Measurements from ENCODE around the gene TGFBR3.

The TGFBR3 gene

DNA sequence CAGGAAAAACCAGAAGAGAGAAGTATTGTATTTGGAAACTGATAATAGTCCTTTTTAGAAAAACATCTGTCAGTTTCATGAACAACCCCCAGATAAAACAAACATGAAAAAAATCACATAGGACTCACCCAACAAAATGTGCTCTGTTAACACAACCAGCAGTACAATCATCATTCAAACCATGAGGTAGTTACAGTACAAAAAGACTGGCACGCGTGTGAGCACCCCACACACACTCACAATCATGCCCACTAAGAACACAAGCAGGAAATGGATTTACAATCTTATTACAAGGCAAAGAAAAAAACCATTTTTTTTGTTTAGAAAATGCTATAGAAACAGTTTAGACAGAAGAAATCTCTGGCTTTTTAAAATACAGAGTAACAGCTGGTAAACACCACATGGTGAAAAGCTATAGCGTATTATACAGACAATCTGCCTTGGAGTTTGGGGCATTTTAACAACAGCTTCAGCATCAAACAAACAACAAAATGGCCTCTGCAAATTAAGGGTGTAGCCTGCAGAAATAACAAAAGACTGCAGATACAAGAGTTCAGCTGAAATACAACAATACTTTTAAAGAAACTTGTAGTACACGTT, 205.3 kb downstream of the TGFBR3 start:
- Histone ChIP-seq H2AFZ (ENCODE audit: low read depth, low read length, severe bottlenecking) (no peak overlapping the region), H3K27ac (ENCODE audit: low read depth, low read length) (no peak overlapping the region)

DNA sequence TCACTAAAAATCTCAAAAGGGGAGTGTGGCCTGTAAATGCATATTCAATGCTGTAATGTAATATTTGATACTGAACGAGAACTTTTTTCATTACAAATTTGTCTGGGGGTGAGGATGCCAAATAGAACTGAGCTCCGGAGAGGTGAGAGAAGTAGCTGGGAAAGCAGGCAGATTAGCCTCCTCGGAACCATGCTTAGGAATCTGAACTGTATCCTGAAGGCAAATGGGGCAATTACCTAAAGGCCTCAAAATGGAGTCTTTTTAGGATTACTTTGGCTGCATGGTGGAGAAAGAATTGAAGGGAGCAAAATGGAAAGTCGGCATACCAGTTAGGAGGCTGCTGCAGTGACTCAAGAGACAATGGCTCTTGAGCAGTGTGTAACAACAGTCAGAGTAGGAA, 206.5 kb downstream of the TGFBR3 start:
- H3K79me2 ChIP-seq (ENCODE audit: insufficient read depth, low read length) = no peaks in the 10 kb centered on the region
- H3K36me3 ChIP-seq (ENCODE audit: low read length) = no peaks in the 10 kb centered on the region
- H3K9me2 ChIP-seq (replicated peaks; ENCODE audit: insufficient read depth, low read length) = no peaks in the 10 kb centered on the region
- H3K9me3 ChIP-seq (ENCODE audit: insufficient read depth, low read length) = no peaks in the 10 kb centered on the region
- H3F3A ChIP-seq (ENCODE audit: insufficient read depth) = no peaks in the 10 kb centered on the region
- H3K27me3 ChIP-seq (ENCODE audit: low read length) = no peaks in the 10 kb centered on the region
- H2AFZ ChIP-seq (ENCODE audit: low read depth, low read length, severe bottlenecking) = no peak overlapping the region
- H3K4me3 ChIP-seq (ENCODE audit: insufficient read depth, low read length, poor library complexity, severe bottlenecking) = no peak overlapping the region
- no peak overlapping the region for H3K27ac ChIP-seq (ENCODE audit: low read depth, low read length)
- H4K20me1 ChIP-seq (ENCODE audit: low read depth, low read length) = no peaks in the 10 kb centered on the region
- no peak overlapping the region for H3K9ac ChIP-seq (ENCODE audit: low read length)
- TF ChIP-seq, protein P1, sequence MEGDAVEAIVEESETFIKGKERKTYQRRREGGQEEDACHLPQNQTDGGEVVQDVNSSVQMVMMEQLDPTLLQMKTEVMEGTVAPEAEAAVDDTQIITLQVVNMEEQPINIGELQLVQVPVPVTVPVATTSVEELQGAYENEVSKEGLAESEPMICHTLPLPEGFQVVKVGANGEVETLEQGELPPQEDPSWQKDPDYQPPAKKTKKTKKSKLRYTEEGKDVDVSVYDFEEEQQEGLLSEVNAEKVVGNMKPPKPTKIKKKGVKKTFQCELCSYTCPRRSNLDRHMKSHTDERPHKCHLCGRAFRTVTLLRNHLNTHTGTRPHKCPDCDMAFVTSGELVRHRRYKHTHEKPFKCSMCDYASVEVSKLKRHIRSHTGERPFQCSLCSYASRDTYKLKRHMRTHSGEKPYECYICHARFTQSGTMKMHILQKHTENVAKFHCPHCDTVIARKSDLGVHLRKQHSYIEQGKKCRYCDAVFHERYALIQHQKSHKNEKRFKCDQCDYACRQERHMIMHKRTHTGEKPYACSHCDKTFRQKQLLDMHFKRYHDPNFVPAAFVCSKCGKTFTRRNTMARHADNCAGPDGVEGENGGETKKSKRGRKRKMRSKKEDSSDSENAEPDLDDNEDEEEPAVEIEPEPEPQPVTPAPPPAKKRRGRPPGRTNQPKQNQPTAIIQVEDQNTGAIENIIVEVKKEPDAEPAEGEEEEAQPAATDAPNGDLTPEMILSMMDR (IDR thresholded peaks at IDR 0.05; ENCODE audit: insufficient read depth, low read length, poor library complexity, severe bottlenecking) = no peak
- TF ChIP-seq EZH2phosphoT487 (conservative IDR thresholded peaks at IDR 0.05; ENCODE audit: low read length) = no peak
- H3K4me2 ChIP-seq (ENCODE audit: low read depth, low read length, poor library complexity, severe bottlenecking) = no peak overlapping the region

More for the DNA sequence above, 205.3 kb downstream of the TGFBR3 start:
- Histone ChIP-seq H3K36me3 (ENCODE audit: low read length) (no peaks in the 10 kb centered on the region), H3K4me2 (ENCODE audit: low read depth, low read length, poor library complexity, severe bottlenecking) (no peak overlapping the region), H3K27me3 (ENCODE audit: low read length) (no peaks in the 10 kb centered on the region), H3K4me3 (ENCODE audit: insufficient read depth, low read length, poor library complexity, severe bottlenecking) (no peak overlapping the region), H3K79me2 (ENCODE audit: insufficient read depth, low read length) (no peaks in the 10 kb centered on the region), H3K9me2 (replicated peaks; ENCODE audit: insufficient read depth, low read length) (no peaks in the 10 kb centered on the region), H3K9ac (ENCODE audit: low read length) (no peak overlapping the region), H3F3A (ENCODE audit: insufficient read depth) (no peaks in the 10 kb centered on the region), H4K20me1 (ENCODE audit: low read depth, low read length) (no peaks in the 10 kb centered on the region), H3K9me3 (ENCODE audit: insufficient read depth, low read length) (no peaks in the 10 kb centered on the region)
- TF ChIP-seq EZH2phosphoT487 (conservative IDR thresholded peaks at IDR 0.05; ENCODE audit: low read length) = no peak
- TF ChIP-seq, protein P1 (IDR thresholded peaks at IDR 0.05; ENCODE audit: insufficient read depth, low read length, poor library complexity, severe bottlenecking) = no peak

DNA sequence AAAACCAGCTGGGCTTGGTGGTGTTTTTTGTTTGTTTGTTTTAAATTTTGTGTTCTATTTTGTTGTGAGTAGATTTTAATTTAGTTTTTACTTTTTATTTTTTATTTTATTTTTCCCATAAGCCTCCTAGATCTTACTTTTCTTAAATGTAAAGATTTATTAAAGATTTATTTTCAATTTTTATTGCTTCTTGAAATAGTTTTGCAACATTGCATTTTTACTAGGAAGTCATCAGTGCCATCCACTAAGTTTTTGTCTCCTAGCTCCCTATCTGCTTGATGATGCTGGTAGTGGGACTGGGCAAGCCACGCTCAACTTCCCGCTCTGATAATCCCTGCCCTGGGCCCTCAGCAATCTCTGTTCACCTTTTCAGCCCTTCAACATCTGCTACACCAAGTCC, 209.9 kb downstream of the TGFBR3 start:
- no peak for TF ChIP-seq EZH2phosphoT487 (conservative IDR thresholded peaks at IDR 0.05; ENCODE audit: low read length)
- TF ChIP-seq, protein P1 (IDR thresholded peaks at IDR 0.05; ENCODE audit: insufficient read depth, low read length, poor library complexity, severe bottlenecking) = no peak
- Histone ChIP-seq H4K20me1 (ENCODE audit: low read depth, low read length) (no peaks in the 10 kb centered on the region), H3K36me3 (ENCODE audit: low read length) (no peaks in the 10 kb centered on the region), H3K27ac (ENCODE audit: low read depth, low read length) (no peak overlapping the region), H3K9me3 (ENCODE audit: insufficient read depth, low read length) (no peaks in the 10 kb centered on the region), H3K4me2 (ENCODE audit: low read depth, low read length, poor library complexity, severe bottlenecking) (no peak overlapping the region), H3F3A (ENCODE audit: insufficient read depth) (no peaks in the 10 kb centered on the region), H3K9ac (ENCODE audit: low read length) (no peak overlapping the region), H3K27me3 (ENCODE audit: low read length) (no peaks in the 10 kb centered on the region), H3K9me2 (replicated peaks; ENCODE audit: insufficient read depth, low read length) (no peaks in the 10 kb centered on the region), H3K4me3 (ENCODE audit: insufficient read depth, low read length, poor library complexity, severe bottlenecking) (no peak overlapping the region), H3K79me2 (ENCODE audit: insufficient read depth, low read length) (no peaks in the 10 kb centered on the region), H2AFZ (ENCODE audit: low read depth, low read length, severe bottlenecking) (no peak overlapping the region)
